Lung (tissue), 12 donors: Measurements from ENCODE around the gene TTC27. TPM values are rescaled to one million over a fixed set of nuclear protein-coding genes. Genes with fewer than 3 reads are reported as not detected.

Experiments
- ATAC-seq: fragments of 200-7000 bp; cut with Tn5 transposase; one replicate; pipeline ENCODE4 v1.9.1; 2020; ENCODE audit warnings: moderate number of reproducible peaks; ENCODE audit not compliant: insufficient read depth, low FRiP score
- DNase-seq, 3 donors: peaks; one replicate each; pipeline ENCODE4 v3.0.0-alpha.2; 2013 to 2017
- H3K27ac ChIP-seq, 2 donors: one replicate each; pipeline ENCODE4 v1.5.1; 2013; ENCODE audit warnings: mild to moderate bottlenecking in 2 of 2, moderate library complexity in 2 of 2, control low read depth in 1 of 2, inconsistent platforms in 1 of 2, low read depth in 1 of 2, low read length in 1 of 2
- H3K27me3 ChIP-seq, 3 donors: one replicate each; pipeline ENCODE4 v1.5.1; 2013; ENCODE audit warnings: low read length in 2 of 3; ENCODE audit not compliant: control insufficient read depth in 3 of 3, insufficient read depth in 3 of 3
- H3K36me3 ChIP-seq, 4 donors: one replicate each; pipeline ENCODE4 v1.5.1; 2013; ENCODE audit warnings: low read length in 4 of 4, mild to moderate bottlenecking in 1 of 4, moderate library complexity in 1 of 4; ENCODE audit not compliant: control insufficient read depth in 4 of 4, insufficient read depth in 4 of 4
- H3K4me1 ChIP-seq, 5 donors: one replicate each; pipeline ENCODE4 v1.5.1; 2013; ENCODE audit warnings: low read length in 5 of 5, mild to moderate bottlenecking in 2 of 5, moderate library complexity in 1 of 5; ENCODE audit not compliant: control insufficient read depth in 5 of 5, insufficient read depth in 5 of 5
- H3K4me3 ChIP-seq: one replicate; pipeline ENCODE4 v1.5.1; 2013; ENCODE audit warnings: mild to moderate bottlenecking, control low read depth, moderate library complexity
- H3K9ac ChIP-seq, 2 donors: one replicate each; pipeline ENCODE4 v1.5.1; 2013; ENCODE audit warnings: low read length in 2 of 2, control low read depth in 1 of 2; ENCODE audit not compliant: insufficient read depth in 1 of 2
- H3K9me3 ChIP-seq, 4 donors: one replicate each; pipeline ENCODE4 v1.5.1; 2013; ENCODE audit warnings: low read length in 3 of 4, mild to moderate bottlenecking in 1 of 4, moderate library complexity in 1 of 4; ENCODE audit not compliant: control insufficient read depth in 4 of 4, insufficient read depth in 3 of 4
- CTCF ChIP-seq: IDR thresholded peaks from 2 replicates; pipeline ENCODE4 v1.5.1; 2012; ENCODE audit warnings: mild to moderate bottlenecking; ENCODE audit errors: control extremely low read depth, extremely low read depth
- WGBS, 2 donors: extraction: QIAGEN DNeasy Blood & Tissue Kit; methylation state at CpG; one replicate each; pipeline ENCODE4 v1.1.7; 2013; 5-methylcytosine and 5-hydroxymethylcytosine counted together
- polyA plus RNA-seq, 2 donors: library from polyadenylated mRNA; stranded (reverse); fragments of 200-250 nt; gene quantifications; one replicate each; pipeline ENCODE4 v1.2.1, GENCODE V29; 2013
- total RNA-seq, 2 donors: library from RNA; depleted of rRNA in 1 of 2; stranded (reverse); fragments of >200 nt in 1 of 2; gene quantifications; one replicate each; pipeline ENCODE4 v1.2.1, GENCODE V29; 2014 to 2021
- donor health status: control.
- donor health status: control.
- donor health status: Bipolar disorder and iron deficiency.
- donor health status: healthy.
- donor health status: DM: yes; HTN: yes; CAD: no.

The TTC27 gene
- total and polyA plus RNA-seq, 4 donors, result 5.2 to 17.4 (median 12.3) TPM

GRCh38 chr2:32738939-32739338 is 111.1 kb downstream of the TTC27 start:
- WGBS, 2 donors, result 72 to 86% methylated on average over 2 of the region's 2 CpGs
- Histone ChIP-seq H3K4me3 (no peak overlapping the region), H3K27me3 (no peaks in the 10 kb centered on the region), H3K4me1 (peaks cover 0 to 27% (median 9%) of the 10 kb centered on the region in 5 donors), H3K9ac (no peak overlapping the region), H3K36me3 (peaks cover 0 to 6% (median 3%) of the 10 kb centered on the region in 4 donors), H3K27ac (no peak overlapping the region), H3K9me3 (peaks cover 0 to 1% (median 0%) of the 10 kb centered on the region in 4 donors)
- DNase-seq (peak in 2 of 3 donors; percentile 26 to 39), ATAC-seq (no peak)
- no peak for TF ChIP-seq CTCF

GRCh38 chr2:32739664-32740063 is 111.8 kb downstream of the TTC27 start:
- H3K36me3 ChIP-seq, result peaks cover 0 to 6% (median 3%) of the 10 kb centered on the region in 4 donors
- no peaks in the 10 kb centered on the region for H3K27me3 ChIP-seq
- ATAC-seq, result no peak
- peak in 2 of 3 donors; percentile 58 to 60 for DNase-seq
- WGBS, 2 donors, result 84 to 93% methylated on average over 2 of the region's 2 CpGs
- no peak for TF ChIP-seq CTCF
- no peak overlapping the region for H3K4me3 ChIP-seq
- H3K9me3 ChIP-seq, result peaks cover 0 to 1% (median 0%) of the 10 kb centered on the region in 4 donors
- H3K9ac ChIP-seq, result no peak overlapping the region
- no peak overlapping the region for H3K27ac ChIP-seq
- peaks cover 0 to 27% (median 9%) of the 10 kb centered on the region in 5 donors for H3K4me1 ChIP-seq

GRCh38 chr2:32741575-32741974 is 113.7 kb downstream of the TTC27 start:
- Histone ChIP-seq H3K27me3 (no peaks in the 10 kb centered on the region), H3K9ac (no peak overlapping the region), H3K27ac (no peak overlapping the region), H3K4me1 (peaks cover 0 to 16% (median 11%) of the 10 kb centered on the region in 5 donors), H3K9me3 (peaks cover 0 to 1% (median 0%) of the 10 kb centered on the region in 4 donors), H3K4me3 (no peak overlapping the region), H3K36me3 (peaks cover 0 to 6% (median 3%) of the 10 kb centered on the region in 4 donors)
- 93 to 100% methylated on average over 1 of the region's 1 CpG for WGBS, 2 donors
- ATAC-seq, result no peak
- no peak for TF ChIP-seq CTCF
- DNase-seq, result no peak

GRCh38 chr2:32742376-32742775 is 114.5 kb downstream of the TTC27 start:
- H3K4me1 ChIP-seq, result peaks cover 0 to 16% (median 8%) of the 10 kb centered on the region in 5 donors
- H3K27ac ChIP-seq, result no peak overlapping the region
- H3K9me3 ChIP-seq, result peaks cover 0 to 1% (median 0%) of the 10 kb centered on the region in 4 donors
- WGBS, 2 donors, result 67 to 90% methylated on average over 2 of the region's 2 CpGs
- H3K4me3 ChIP-seq, result no peak overlapping the region
- ATAC-seq, result no peak
- TF ChIP-seq CTCF, result no peak
- no peaks in the 10 kb centered on the region for H3K27me3 ChIP-seq
- DNase-seq, result no peak
- H3K36me3 ChIP-seq, result peaks cover 0 to 3% (median 1%) of the 10 kb centered on the region in 4 donors
- H3K9ac ChIP-seq, result no peak overlapping the region
